Nephron progenitor cell (in vitro differentiated cells): ENCODE measurements around the gene UTP20.
"Not testable (repeated sequence)": the region's sequence is repeated elsewhere in the genome, so short reads cannot be mapped to it uniquely, and the experiment has no call there.

ENCODE experiments used
- DNase-seq: peaks from one replicate; pipeline ENCODE4 v3.0.0; 2021
- H3K27ac Mint-ChIP-seq: 2 replicates; pipeline ENCODE4 v1.8.0; 2021; ENCODE audit warnings: mild to moderate bottlenecking, moderate library complexity, mixed read lengths
- H3K27me3 Mint-ChIP-seq: 2 replicates; pipeline ENCODE4 v1.8.0; 2021; ENCODE audit warnings: mild to moderate bottlenecking, low read depth, mixed read lengths; ENCODE audit not compliant: poor library complexity
- H3K36me3 Mint-ChIP-seq: 2 replicates; pipeline ENCODE4 v1.8.0; 2021; ENCODE audit warnings: low read depth, mixed read lengths
- H3K4me1 Mint-ChIP-seq: 2 replicates; pipeline ENCODE4 v1.8.0; 2021; ENCODE audit warnings: mixed read lengths
- H3K4me3 Mint-ChIP-seq: 2 replicates; pipeline ENCODE4 v1.8.0; 2021; ENCODE audit warnings: mild to moderate bottlenecking, moderate library complexity, mixed read lengths
- H3K9me3 Mint-ChIP-seq: 2 replicates; pipeline ENCODE4 v1.8.0; 2021; ENCODE audit warnings: mild to moderate bottlenecking, moderate library complexity, mixed read lengths
- TF ChIP-seq, protein P1 (sequence below): fragments of 200-600 bp; sonication (generic); IDR thresholded peaks from 2 replicates; pipeline ENCODE4 v1.5.0; 2021; ENCODE audit warnings: antibody characterized with exemption

UTP20 gene

DNA sequence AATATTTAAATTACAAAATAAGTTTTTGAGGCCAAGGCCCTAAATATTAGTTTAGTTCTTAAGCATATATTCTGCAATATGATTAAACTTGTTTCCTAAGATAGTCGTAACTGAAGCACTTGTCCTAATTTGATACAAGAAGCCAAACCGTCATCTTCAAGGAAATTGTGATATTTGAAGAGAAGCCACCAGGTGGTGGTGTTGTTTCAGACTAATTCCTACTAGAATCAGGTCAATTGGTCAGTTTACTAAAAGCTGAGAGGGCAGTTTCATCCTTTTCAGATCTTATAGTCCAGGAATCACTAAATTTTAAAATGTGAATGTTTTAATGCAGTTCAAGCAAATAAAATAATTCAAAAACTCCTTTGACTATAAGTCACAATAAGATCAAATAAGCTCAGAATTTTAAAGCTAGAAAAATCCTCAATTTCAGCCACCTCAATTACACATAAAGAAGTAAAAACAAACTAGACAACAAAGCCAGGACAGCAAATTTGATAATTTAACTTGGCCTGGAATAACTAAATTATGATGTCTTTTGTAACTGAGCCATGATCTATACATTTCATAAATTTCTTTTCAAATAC lies 134.7 kb downstream of the UTP20 start:
- DNase-seq, result peak; percentile 21
- H3K4me3 Mint-ChIP-seq, result no peak overlapping the region
- peaks cover 26% of the 10 kb centered on the region for H3K27me3 Mint-ChIP-seq
- no peaks in the 10 kb centered on the region for H3K9me3 Mint-ChIP-seq
- TF ChIP-seq, protein P1, sequence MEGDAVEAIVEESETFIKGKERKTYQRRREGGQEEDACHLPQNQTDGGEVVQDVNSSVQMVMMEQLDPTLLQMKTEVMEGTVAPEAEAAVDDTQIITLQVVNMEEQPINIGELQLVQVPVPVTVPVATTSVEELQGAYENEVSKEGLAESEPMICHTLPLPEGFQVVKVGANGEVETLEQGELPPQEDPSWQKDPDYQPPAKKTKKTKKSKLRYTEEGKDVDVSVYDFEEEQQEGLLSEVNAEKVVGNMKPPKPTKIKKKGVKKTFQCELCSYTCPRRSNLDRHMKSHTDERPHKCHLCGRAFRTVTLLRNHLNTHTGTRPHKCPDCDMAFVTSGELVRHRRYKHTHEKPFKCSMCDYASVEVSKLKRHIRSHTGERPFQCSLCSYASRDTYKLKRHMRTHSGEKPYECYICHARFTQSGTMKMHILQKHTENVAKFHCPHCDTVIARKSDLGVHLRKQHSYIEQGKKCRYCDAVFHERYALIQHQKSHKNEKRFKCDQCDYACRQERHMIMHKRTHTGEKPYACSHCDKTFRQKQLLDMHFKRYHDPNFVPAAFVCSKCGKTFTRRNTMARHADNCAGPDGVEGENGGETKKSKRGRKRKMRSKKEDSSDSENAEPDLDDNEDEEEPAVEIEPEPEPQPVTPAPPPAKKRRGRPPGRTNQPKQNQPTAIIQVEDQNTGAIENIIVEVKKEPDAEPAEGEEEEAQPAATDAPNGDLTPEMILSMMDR, result peak; percentile 61
- no peak overlapping the region for H3K27ac Mint-ChIP-seq
- H3K4me1 Mint-ChIP-seq, result no peaks in the 10 kb centered on the region
- H3K36me3 Mint-ChIP-seq, result no peaks in the 10 kb centered on the region

DNA sequence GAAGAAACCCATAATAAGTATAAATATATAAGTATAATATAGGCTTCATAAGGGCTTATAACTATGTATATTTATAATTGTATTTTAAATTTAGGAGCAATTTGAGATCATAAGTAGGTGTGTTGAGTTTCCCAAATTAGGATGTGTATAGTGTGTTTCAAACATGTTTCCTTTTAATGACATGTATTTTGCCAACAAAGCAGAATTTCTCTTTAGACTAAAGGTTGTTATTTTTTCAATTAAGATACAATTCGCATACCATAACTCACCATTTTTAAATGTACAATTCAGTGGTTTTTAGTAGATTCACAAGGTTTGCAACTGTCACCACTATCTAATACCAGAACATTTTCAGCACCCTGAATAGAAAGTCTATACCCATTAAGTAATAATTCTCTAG lies 135.3 kb downstream of the UTP20 start:
- Mint-ChIP-seq H3K27me3 (peaks cover 26% of the 10 kb centered on the region), H3K27ac (no peak overlapping the region), H3K4me3 (no peak overlapping the region), H3K36me3 (no peaks in the 10 kb centered on the region), H3K9me3 (no peaks in the 10 kb centered on the region), H3K4me1 (no peaks in the 10 kb centered on the region)
- TF ChIP-seq, protein P1, result no peak
- DNase-seq, result no peak

DNA sequence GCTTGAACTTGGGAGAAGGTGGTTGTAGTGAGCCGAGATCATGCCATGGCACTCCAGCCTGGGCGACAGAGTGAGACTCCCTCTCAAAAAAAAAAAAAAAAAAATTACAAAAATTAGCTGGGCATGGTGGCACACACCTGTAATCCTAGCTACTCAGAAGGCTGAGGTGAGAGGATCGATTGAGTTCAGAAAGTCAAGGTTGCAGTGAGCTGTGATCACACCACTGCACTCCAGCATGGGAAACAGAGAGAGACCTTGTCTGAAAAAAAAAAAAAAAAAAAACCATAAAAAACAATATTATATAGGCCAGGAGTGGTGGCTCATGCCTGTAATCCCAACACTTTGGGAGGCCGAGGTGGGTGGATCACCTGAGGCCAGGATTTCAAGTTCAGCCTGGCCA lies 142.2 kb downstream of the UTP20 start:
- not testable (repeated sequence) for H3K4me3 Mint-ChIP-seq, H3K9me3 Mint-ChIP-seq, H3K4me1 Mint-ChIP-seq, H3K27ac Mint-ChIP-seq, DNase-seq, H3K36me3 Mint-ChIP-seq
- H3K27me3 Mint-ChIP-seq, result peaks cover 14% of the 10 kb centered on the region

DNA sequence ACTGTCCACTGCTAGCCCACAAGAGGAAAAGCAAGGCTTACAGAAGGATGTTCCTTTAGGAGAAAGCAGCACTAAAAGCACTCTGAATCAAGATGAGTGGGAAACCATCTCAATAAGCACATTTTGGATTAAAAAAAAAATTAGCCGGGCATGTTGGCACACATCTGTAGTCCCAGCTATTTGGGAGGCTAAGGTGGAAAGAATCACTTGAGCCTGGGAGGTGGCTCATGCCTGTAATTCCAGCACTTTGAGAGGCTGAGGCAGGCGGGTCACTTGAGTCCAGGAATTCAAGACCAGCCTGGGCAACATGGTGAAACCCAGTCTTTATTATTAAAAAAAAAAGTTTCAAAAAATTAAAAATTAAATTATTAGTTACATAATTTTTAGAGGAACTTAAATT lies 144.7 kb downstream of the UTP20 start:
- peaks cover 3% of the 10 kb centered on the region for H3K9me3 Mint-ChIP-seq
- no peak overlapping the region for H3K27ac Mint-ChIP-seq
- peaks cover 9% of the 10 kb centered on the region for H3K27me3 Mint-ChIP-seq
- H3K4me3 Mint-ChIP-seq, result no peak overlapping the region
- TF ChIP-seq, protein P1, result no peak
- no peaks in the 10 kb centered on the region for H3K4me1 Mint-ChIP-seq
- no peaks in the 10 kb centered on the region for H3K36me3 Mint-ChIP-seq
- no peak for DNase-seq

DNA sequence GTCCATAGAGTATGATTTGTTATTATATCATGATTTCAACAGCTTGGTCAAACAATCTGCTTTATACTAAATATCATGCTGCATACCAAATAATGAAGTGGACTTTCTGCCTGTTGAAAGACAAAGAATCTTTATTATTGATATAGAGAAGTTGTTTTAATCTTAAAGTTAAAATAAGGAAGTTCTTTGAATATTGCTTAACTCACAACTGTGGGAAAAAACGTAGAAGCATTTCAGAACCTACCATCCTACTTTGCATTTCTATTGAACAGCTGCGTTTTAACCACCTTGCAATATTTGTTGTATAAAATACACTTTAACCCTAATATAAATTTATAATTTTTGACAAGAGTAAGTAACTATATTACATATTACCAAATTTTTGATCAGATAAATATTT lies 150.6 kb downstream of the UTP20 start:
- Mint-ChIP-seq H3K4me3 (no peak overlapping the region), H3K27ac (no peak overlapping the region), H3K27me3 (peaks cover 9% of the 10 kb centered on the region), H3K4me1 (no peaks in the 10 kb centered on the region), H3K9me3 (peaks cover 3% of the 10 kb centered on the region), H3K36me3 (no peaks in the 10 kb centered on the region)
- TF ChIP-seq, protein P1, result no peak
- DNase-seq, result no peak

DNA sequence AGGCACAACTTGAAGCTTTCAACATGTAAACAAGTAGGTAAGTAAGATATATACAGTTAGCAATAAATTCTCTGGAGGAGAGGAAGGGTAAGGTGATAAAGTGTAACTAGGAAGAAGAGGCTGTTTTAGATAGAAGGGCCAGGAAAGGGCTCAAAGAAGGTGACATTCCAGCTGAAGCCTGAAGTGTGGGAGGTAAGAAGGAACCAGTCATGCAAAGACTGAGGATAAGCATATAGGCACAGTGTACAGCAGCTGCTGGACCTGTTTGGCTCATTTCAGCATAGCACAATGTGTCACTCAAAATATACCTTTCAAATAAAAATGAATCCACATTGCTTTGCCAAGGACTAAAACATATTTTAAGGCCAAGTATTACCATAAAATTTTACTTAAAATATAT lies 156.2 kb downstream of the UTP20 start:
- H3K9me3 Mint-ChIP-seq, result no peaks in the 10 kb centered on the region
- TF ChIP-seq, protein P1, result no peak
- no peak overlapping the region for H3K4me3 Mint-ChIP-seq
- DNase-seq, result no peak
- H3K27ac Mint-ChIP-seq, result no peak overlapping the region
- H3K4me1 Mint-ChIP-seq, result peaks cover 5% of the 10 kb centered on the region
- H3K27me3 Mint-ChIP-seq, result peaks cover 3% of the 10 kb centered on the region
- H3K36me3 Mint-ChIP-seq, result no peaks in the 10 kb centered on the region
